K562 (cell line): ENCODE data around the gene COQ8A. TPM values are rescaled to one million over a fixed set of nuclear protein-coding genes. Genes with fewer than 3 reads are reported as not detected.

ENCODE experiments used
- CREBBP ChIP-seq: IDR thresholded peaks from one replicate; pipeline ENCODE4 v1.6.1; 2012; ENCODE audit warnings: low read depth, mild to moderate bottlenecking, control low read depth, inconsistent platforms, low read length
- HDAC1 ChIP-seq, 2 experiments: fragments of 450-650 bp; IDR thresholded peaks; 2 replicates each; pipeline ENCODE4 v1.6.1; 2016 to 2017; ENCODE audit warnings: inconsistent platforms in 1 of 2, mild to moderate bottlenecking in 1 of 2, moderate library complexity in 1 of 2
- MTA3 ChIP-seq: fragments of 450-650 bp; formaldehyde crosslinking; IDR thresholded peaks from 2 replicates; pipeline ENCODE4 v1.6.1; 2017; ENCODE audit warnings: mild to moderate bottlenecking, borderline replicate concordance
- PTTG1 ChIP-seq: fragments of 450-650 bp; IDR thresholded peaks from 2 replicates; pipeline ENCODE4 v1.6.1; 2016; ENCODE audit warnings: low read depth, mild to moderate bottlenecking, missing genetic modification characterization, missing compliant biosample characterization
- SOX6 ChIP-seq: fragments of 450-650 bp; IDR thresholded peaks from 2 replicates; pipeline ENCODE4 v1.6.1; 2014; ENCODE audit warnings: mild to moderate bottlenecking
- STAT5B ChIP-seq: fragments of 250-450 bp; sonication (Bioruptor Pico); IDR thresholded peaks from 2 replicates; pipeline ENCODE4 v1.8.0; 2021; ENCODE audit warnings: mild to moderate bottlenecking, inconsistent platforms
- TBP ChIP-seq: optimal IDR thresholded peaks from 2 replicates; pipeline ENCODE3; 2011; ENCODE audit warnings: low read depth, low read length, improper control_type of control experiment
- ZNF274 ChIP-seq: IDR thresholded peaks from 2 replicates; pipeline ENCODE4 v1.6.1; 2011; ENCODE audit warnings: low read depth, mild to moderate bottlenecking, low read length, moderate library complexity, borderline replicate concordance
- polyA plus RNA-seq, 8 experiments: library from polyadenylated mRNA; depleted of rRNA in 4 of 8; stranded (reverse) in 5 of 8; unstranded in 3 of 8; fragments of >200 nt; fragmentation: Nextera tagmentation in 2 of 8; fragmentation: Illumina TruSeq in 1 of 8; extraction: Ambion mirVana in 2 of 8; extraction: Trizol in 1 of 8; gene quantifications; 2 replicates each; pipeline versions ENCODE4 v1.2.1 to v1.2.3, GENCODE V29; 2011 to 2014; ENCODE audit warnings: inconsistent platforms in 1 of 8, missing spikeins in 1 of 8
- total RNA-seq, 7 experiments: library from RNA; depleted of rRNA in 6 of 7; stranded (reverse); fragments of >200 nt in 6 of 7; fragmentation: Illumina TruSeq in 2 of 7; extraction: Trizol in 2 of 7; gene quantifications; 2 replicates each; pipeline versions ENCODE4 v1.2.1 to v1.2.3, GENCODE V29; 2011 to 2021; ENCODE audit warnings: low replicate concordance in 1 of 7
- TF ChIP-seq, protein P1 (sequence below), 2 experiments: fragments of 450-650 bp; formaldehyde crosslinking in 1 of 2; IDR thresholded peaks; 2 replicates each; pipeline versions ENCODE4 v1.4.0 to v1.6.1; 2014 to 2020; ENCODE audit warnings: mild to moderate bottlenecking in 2 of 2, borderline replicate concordance in 1 of 2, low read depth in 1 of 2
- TF ChIP-seq, protein P2 (sequence below): fragments of 200-800 bp; sonication (Bioruptor generic); IDR thresholded peaks from 2 replicates; pipeline ENCODE4 v1.6.1; 2016; ENCODE audit warnings: missing genetic modification characterization, missing compliant biosample characterization
- TF ChIP-seq, protein P3 (sequence below): IDR thresholded peaks from 3 replicates; pipeline ENCODE4 v1.6.1; 2011; ENCODE audit warnings: borderline replicate concordance, mild to moderate bottlenecking, moderate library complexity; ENCODE audit not compliant: insufficient read length; ENCODE audit errors: extremely low read depth

The COQ8A gene
- total and polyA plus RNA-seq, 9 of the 15 experiments (the other 6 are each of a cell fraction or from before 2014, with no cell fraction given): 2.6 to 54.3 (median 32.4) TPM

DNA sequence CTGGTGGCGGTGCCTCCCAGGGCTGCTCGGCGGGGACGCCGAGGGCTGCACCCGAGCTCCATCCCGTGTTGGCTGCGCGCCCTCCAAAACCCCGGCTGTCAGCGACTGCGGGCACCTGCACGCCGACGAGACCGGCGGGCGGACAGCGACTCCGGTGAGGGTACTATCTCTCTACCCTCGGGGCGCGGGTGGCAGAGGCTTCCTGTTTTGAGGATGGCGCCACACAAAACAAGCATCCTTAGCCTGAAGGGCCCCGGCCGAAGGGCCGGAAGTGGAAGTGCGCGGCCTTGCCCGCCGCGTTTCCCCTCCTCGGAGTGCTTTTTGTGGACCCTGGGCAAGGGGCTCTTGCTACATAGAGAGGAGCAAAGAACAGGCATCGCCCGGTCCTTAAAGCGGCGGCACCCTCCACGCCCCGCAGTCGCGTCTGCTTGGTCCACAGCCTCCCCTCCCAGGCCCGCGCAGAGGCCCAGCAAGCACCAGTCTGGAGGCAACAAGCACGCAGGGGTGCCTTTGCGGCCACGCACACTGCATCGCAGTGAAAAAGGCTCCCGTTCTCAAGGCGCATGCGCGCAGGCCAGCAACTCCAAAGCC lies 561 bp upstream of the COQ8A start (continued):
- TF ChIP-seq, protein P1, sequence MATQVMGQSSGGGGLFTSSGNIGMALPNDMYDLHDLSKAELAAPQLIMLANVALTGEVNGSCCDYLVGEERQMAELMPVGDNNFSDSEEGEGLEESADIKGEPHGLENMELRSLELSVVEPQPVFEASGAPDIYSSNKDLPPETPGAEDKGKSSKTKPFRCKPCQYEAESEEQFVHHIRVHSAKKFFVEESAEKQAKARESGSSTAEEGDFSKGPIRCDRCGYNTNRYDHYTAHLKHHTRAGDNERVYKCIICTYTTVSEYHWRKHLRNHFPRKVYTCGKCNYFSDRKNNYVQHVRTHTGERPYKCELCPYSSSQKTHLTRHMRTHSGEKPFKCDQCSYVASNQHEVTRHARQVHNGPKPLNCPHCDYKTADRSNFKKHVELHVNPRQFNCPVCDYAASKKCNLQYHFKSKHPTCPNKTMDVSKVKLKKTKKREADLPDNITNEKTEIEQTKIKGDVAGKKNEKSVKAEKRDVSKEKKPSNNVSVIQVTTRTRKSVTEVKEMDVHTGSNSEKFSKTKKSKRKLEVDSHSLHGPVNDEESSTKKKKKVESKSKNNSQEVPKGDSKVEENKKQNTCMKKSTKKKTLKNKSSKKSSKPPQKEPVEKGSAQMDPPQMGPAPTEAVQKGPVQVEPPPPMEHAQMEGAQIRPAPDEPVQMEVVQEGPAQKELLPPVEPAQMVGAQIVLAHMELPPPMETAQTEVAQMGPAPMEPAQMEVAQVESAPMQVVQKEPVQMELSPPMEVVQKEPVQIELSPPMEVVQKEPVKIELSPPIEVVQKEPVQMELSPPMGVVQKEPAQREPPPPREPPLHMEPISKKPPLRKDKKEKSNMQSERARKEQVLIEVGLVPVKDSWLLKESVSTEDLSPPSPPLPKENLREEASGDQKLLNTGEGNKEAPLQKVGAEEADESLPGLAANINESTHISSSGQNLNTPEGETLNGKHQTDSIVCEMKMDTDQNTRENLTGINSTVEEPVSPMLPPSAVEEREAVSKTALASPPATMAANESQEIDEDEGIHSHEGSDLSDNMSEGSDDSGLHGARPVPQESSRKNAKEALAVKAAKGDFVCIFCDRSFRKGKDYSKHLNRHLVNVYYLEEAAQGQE (IDR thresholded peaks at IDR 0.05; ENCODE audit: borderline replicate concordance): no peak
- TF ChIP-seq, protein P1 (CRISPR knock-in tag; IDR thresholded peaks at IDR 0.05; ENCODE audit: low read depth): peak; percentile 78
- TF ChIP-seq ZNF274: no peak
- TF ChIP-seq TBP: no peak
- no peak for TF ChIP-seq CREBBP
- peak in 1 of 2 experiments; percentile 31; a peak in 1 of 4 replicates for TF ChIP-seq HDAC1 (IDR thresholded peaks at IDR 0.05)
- TF ChIP-seq, protein P2, sequence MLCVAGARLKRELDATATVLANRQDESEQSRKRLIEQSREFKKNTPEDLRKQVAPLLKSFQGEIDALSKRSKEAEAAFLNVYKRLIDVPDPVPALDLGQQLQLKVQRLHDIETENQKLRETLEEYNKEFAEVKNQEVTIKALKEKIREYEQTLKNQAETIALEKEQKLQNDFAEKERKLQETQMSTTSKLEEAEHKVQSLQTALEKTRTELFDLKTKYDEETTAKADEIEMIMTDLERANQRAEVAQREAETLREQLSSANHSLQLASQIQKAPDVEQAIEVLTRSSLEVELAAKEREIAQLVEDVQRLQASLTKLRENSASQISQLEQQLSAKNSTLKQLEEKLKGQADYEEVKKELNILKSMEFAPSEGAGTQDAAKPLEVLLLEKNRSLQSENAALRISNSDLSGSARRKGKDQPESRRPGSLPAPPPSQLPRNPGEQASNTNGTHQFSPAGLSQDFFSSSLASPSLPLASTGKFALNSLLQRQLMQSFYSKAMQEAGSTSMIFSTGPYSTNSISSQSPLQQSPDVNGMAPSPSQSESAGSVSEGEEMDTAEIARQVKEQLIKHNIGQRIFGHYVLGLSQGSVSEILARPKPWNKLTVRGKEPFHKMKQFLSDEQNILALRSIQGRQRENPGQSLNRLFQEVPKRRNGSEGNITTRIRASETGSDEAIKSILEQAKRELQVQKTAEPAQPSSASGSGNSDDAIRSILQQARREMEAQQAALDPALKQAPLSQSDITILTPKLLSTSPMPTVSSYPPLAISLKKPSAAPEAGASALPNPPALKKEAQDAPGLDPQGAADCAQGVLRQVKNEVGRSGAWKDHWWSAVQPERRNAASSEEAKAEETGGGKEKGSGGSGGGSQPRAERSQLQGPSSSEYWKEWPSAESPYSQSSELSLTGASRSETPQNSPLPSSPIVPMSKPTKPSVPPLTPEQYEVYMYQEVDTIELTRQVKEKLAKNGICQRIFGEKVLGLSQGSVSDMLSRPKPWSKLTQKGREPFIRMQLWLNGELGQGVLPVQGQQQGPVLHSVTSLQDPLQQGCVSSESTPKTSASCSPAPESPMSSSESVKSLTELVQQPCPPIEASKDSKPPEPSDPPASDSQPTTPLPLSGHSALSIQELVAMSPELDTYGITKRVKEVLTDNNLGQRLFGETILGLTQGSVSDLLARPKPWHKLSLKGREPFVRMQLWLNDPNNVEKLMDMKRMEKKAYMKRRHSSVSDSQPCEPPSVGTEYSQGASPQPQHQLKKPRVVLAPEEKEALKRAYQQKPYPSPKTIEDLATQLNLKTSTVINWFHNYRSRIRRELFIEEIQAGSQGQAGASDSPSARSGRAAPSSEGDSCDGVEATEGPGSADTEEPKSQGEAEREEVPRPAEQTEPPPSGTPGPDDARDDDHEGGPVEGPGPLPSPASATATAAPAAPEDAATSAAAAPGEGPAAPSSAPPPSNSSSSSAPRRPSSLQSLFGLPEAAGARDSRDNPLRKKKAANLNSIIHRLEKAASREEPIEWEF (CRISPR knock-in tag): no peak
- TF ChIP-seq STAT5B (CRISPR knock-in tag): no peak
- no peak for TF ChIP-seq SOX6
- no peak for TF ChIP-seq PTTG1 (tag)
- TF ChIP-seq, protein P3, sequence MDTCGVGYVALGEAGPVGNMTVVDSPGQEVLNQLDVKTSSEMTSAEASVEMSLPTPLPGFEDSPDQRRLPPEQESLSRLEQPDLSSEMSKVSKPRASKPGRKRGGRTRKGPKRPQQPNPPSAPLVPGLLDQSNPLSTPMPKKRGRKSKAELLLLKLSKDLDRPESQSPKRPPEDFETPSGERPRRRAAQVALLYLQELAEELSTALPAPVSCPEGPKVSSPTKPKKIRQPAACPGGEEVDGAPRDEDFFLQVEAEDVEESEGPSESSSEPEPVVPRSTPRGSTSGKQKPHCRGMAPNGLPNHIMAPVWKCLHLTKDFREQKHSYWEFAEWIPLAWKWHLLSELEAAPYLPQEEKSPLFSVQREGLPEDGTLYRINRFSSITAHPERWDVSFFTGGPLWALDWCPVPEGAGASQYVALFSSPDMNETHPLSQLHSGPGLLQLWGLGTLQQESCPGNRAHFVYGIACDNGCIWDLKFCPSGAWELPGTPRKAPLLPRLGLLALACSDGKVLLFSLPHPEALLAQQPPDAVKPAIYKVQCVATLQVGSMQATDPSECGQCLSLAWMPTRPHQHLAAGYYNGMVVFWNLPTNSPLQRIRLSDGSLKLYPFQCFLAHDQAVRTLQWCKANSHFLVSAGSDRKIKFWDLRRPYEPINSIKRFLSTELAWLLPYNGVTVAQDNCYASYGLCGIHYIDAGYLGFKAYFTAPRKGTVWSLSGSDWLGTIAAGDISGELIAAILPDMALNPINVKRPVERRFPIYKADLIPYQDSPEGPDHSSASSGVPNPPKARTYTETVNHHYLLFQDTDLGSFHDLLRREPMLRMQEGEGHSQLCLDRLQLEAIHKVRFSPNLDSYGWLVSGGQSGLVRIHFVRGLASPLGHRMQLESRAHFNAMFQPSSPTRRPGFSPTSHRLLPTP: no peak
- TF ChIP-seq MTA3: peak; percentile 74; the same call in 1 of the 2 replicates
